AG08396 (cell line): ENCODE data around the gene ABHD17C.

Experiments used
- DNase-seq: peaks from one replicate; pipeline ENCODE4 v3.0.0; 2012; ENCODE audit warnings: low spot score, mixed read lengths

Gene ABHD17C

GRCh38 chr15:80788536-80788935, 93.4 kb downstream of the ABHD17C start:
- no peak for DNase-seq

GRCh38 chr15:80789296-80789695, 94.2 kb downstream of the ABHD17C start:
- no peak for DNase-seq

- DNase-seq: no peak
Measured at GRCh38 chr15:80789796-80790195, 94.7 kb downstream of the ABHD17C start.

GRCh38 chr15:80790236-80790635, 95.1 kb downstream of the ABHD17C start:
- no peak for DNase-seq

- DNase-seq: no peak
Measured at GRCh38 chr15:80791004-80791403, 95.9 kb downstream of the ABHD17C start.

- DNase-seq: no peak
Measured at GRCh38 chr15:80796407-80796806, 101.3 kb downstream of the ABHD17C start.

GRCh38 chr15:80798911-80799310, 103.8 kb downstream of the ABHD17C start:
- DNase-seq: no peak

- DNase-seq: no peak
Measured at GRCh38 chr15:80800067-80800466, 105.0 kb downstream of the ABHD17C start.

GRCh38 chr15:80801891-80802680, 107.0 kb downstream of the ABHD17C start:
- no peak for DNase-seq

- DNase-seq: no peak
Measured at GRCh38 chr15:80803580-80804525, 108.7 kb downstream of the ABHD17C start.

GRCh38 chr15:80804970-80805495, 109.9 kb downstream of the ABHD17C start:
- no peak for DNase-seq
